HepG2 (cell line): ENCODE results near the gene TCF7L2. TPM values are rescaled to one million over a fixed set of nuclear protein-coding genes. Genes with fewer than 3 reads are reported as not detected.

ENCODE experiments used
- ATAC-seq: fragments of 200-7000 bp; cut with Tn5 transposase; 3 replicates; pipeline ENCODE4 v1.9.1; 2020; ENCODE audit warnings: mild to moderate bottlenecking, moderate library complexity
- BruUV-seq: library from RNA; stranded (reverse); fragments of 400-500 nt; replicated peaks from 2 replicates; lab custom pipeline; 2021; lab: Mats Ljungman, UMichigan
- CTCF ChIA-PET: fragments of 300-600 bp; formaldehyde crosslinking; extraction: SDS; loops from one replicate; lab custom pipeline; 2021; ENCODE audit warnings: low total read pairs, inconsistent platforms, low intra/inter-chr PET ratio; lab: Yijun Ruan, JAX
- POLR2A ChIA-PET: fragments of 350-600 bp; sonication (Branson Sonifier 250); formaldehyde crosslinking; loops from one replicate; lab custom pipeline; 2020; ENCODE audit warnings: antibody characterized with exemption, inconsistent platforms; lab: Yijun Ruan, JAX
- DNase-seq: peaks from one replicate; pipeline ENCODE4 v3.0.0-alpha.2; 2015; ENCODE audit warnings: low spot score
- FAIRE-seq: peaks from 3 replicates; lab custom pipeline; 2011; peaks lifted over from hg19 to GRCh38; lab: Jason Lieb, UNC
- H2AFZ ChIP-seq: one replicate; pipeline ENCODE4 v1.6.1; 2011; ENCODE audit warnings: low read length, inconsistent platforms
- H3K27ac ChIP-seq: fragments of 300-600 bp; 3 replicates; pipeline ENCODE4 v1.8.0; 2011; ENCODE audit warnings: mixed run types, mild to moderate bottlenecking, mixed read lengths, low read length, inconsistent platforms; ENCODE audit not compliant: insufficient read depth; ENCODE audit errors: extremely low read length
- H3K27me3 ChIP-seq, 2 experiments: fragments of 200-600 bp in 1 of 2; 2 replicates in 1 of 2; 3 replicates in 1 of 2; pipeline versions ENCODE4 v1.6.0 to v1.8.0; 2011; ENCODE audit warnings: low read length in 2 of 2, mild to moderate bottlenecking in 2 of 2, moderate library complexity in 2 of 2, inconsistent platforms in 1 of 2; ENCODE audit not compliant: insufficient read depth in 2 of 2, control insufficient read depth in 1 of 2
- H3K36me3 ChIP-seq, 2 experiments: fragments of 200-600 bp in 1 of 2; replicated peaks in 1 of 2; 2 replicates in 1 of 2; 3 replicates in 1 of 2; pipeline versions ENCODE4 v1.5.1 to v1.8.0; 2011; ENCODE audit warnings: low read length in 2 of 2, inconsistent platforms in 1 of 2; ENCODE audit not compliant: insufficient read depth in 2 of 2, control insufficient read depth in 1 of 2
- H3K4me1 ChIP-seq: 2 replicates; pipeline ENCODE4 v1.5.1; 2012; ENCODE audit warnings: low read length, inconsistent platforms; ENCODE audit not compliant: insufficient read depth
- H3K4me2 ChIP-seq: 2 replicates; pipeline ENCODE4 v1.6.0; 2011; ENCODE audit warnings: low read depth, low read length, inconsistent platforms
- H3K4me3 ChIP-seq, 3 experiments: fragments of 200-600 bp in 1 of 3; sonication (generic), shearing (Covaris generic) in 1 of 3; replicated peaks in 1 of 3; 2 replicates each; pipeline ENCODE4 v1.5.1; 2011 to 2016; ENCODE audit warnings: low read length in 3 of 3, inconsistent platforms in 2 of 3, low read depth in 2 of 3, mild to moderate bottlenecking in 2 of 3, control low read depth in 1 of 3, mixed read lengths in 1 of 3; ENCODE audit not compliant: insufficient read depth in 1 of 3
- H3K79me2 ChIP-seq: one replicate; pipeline ENCODE4 v1.6.1; 2011; ENCODE audit warnings: low read length, inconsistent platforms; ENCODE audit not compliant: insufficient read depth
- H3K9ac ChIP-seq: 2 replicates; pipeline ENCODE4 v1.6.0; 2011; ENCODE audit warnings: mild to moderate bottlenecking, low read depth, low read length, inconsistent platforms; ENCODE audit not compliant: insufficient read depth
- H3K9me3 ChIP-seq: 2 replicates; pipeline ENCODE4 v1.5.1; 2012; ENCODE audit warnings: mild to moderate bottlenecking, low read length
- H4K20me1 ChIP-seq: 2 replicates; pipeline ENCODE4 v1.6.0; 2011; ENCODE audit warnings: inconsistent platforms, mild to moderate bottlenecking, low read length, moderate library complexity; ENCODE audit not compliant: insufficient read depth
- ARNT2 ChIP-seq: sonication (generic); formaldehyde crosslinking; IDR thresholded peaks from 2 replicates; pipeline ENCODE4 v1.8.0; 2022; ENCODE audit warnings: mild to moderate bottlenecking, low read depth, missing genetic modification reagents, moderate library complexity
- BCL6 ChIP-seq: IDR thresholded peaks from 2 replicates; pipeline ENCODE4 v1.6.1; 2016; ENCODE audit warnings: missing genetic modification reagents, missing compliant biosample characterization
- GABPB1 ChIP-seq: IDR thresholded peaks from 2 replicates; pipeline ENCODE4 v1.6.1; 2016; ENCODE audit warnings: mild to moderate bottlenecking, missing genetic modification reagents, moderate library complexity, missing compliant biosample characterization
- GRHL1 ChIP-seq: sonication (generic); formaldehyde crosslinking; conservative IDR thresholded peaks from 2 replicates; pipeline ENCODE4 v1.8.0; 2022; ENCODE audit warnings: missing genetic modification reagents
- HDAC1 ChIP-seq: sonication (generic); formaldehyde crosslinking; IDR thresholded peaks from 2 replicates; pipeline ENCODE4 v1.5.1; 2020; ENCODE audit warnings: mild to moderate bottlenecking, missing genetic modification reagents
- MAF1 ChIP-seq: sonication (generic); formaldehyde crosslinking; IDR thresholded peaks from 2 replicates; pipeline ENCODE4 v1.5.0; 2020; ENCODE audit warnings: missing genetic modification reagents, borderline replicate concordance
- MXI1 ChIP-seq: IDR thresholded peaks from 3 replicates; pipeline ENCODE4 v1.6.1; 2012; ENCODE audit warnings: low read depth, low read length, inconsistent platforms, borderline replicate concordance
- NFE2L1 ChIP-seq: sonication (generic); formaldehyde crosslinking; IDR thresholded peaks from 2 replicates; pipeline ENCODE4 v1.4.0; 2020; ENCODE audit warnings: missing genetic modification reagents, mild to moderate bottlenecking, borderline replicate concordance
- POLR2G ChIP-seq: fragments of 200-400 bp; formaldehyde crosslinking; IDR thresholded peaks from 2 replicates; pipeline ENCODE4 v1.6.1; 2018; ENCODE audit warnings: mild to moderate bottlenecking, low read depth, low read length, moderate library complexity
- SIN3A ChIP-seq: IDR thresholded peaks from 2 replicates; pipeline ENCODE4 v1.6.1; 2011; ENCODE audit warnings: low read depth, mild to moderate bottlenecking, control low read depth, low read length, borderline replicate concordance
- SKIL ChIP-seq: sonication (generic); formaldehyde crosslinking; IDR thresholded peaks from 2 replicates; pipeline ENCODE4 v1.8.0; 2022; ENCODE audit warnings: missing genetic modification reagents, mild to moderate bottlenecking, moderate library complexity, borderline replicate concordance
- ZFX ChIP-seq: sonication (generic); formaldehyde crosslinking; IDR thresholded peaks from 2 replicates; pipeline ENCODE4 v1.4.0; 2020; ENCODE audit warnings: mild to moderate bottlenecking, low read depth, missing genetic modification reagents, moderate library complexity
- ZMYM3 ChIP-seq: sonication (generic); formaldehyde crosslinking; IDR thresholded peaks from 2 replicates; pipeline ENCODE4 v1.5.1; 2020; ENCODE audit warnings: mild to moderate bottlenecking, missing genetic modification reagents
- ZNF225 ChIP-seq: sonication (generic); formaldehyde crosslinking; IDR thresholded peaks from 2 replicates; pipeline ENCODE4 v1.4.0; 2020; ENCODE audit warnings: mild to moderate bottlenecking, missing genetic modification reagents
- ZNF337 ChIP-seq: sonication (generic); formaldehyde crosslinking; IDR thresholded peaks from 2 replicates; pipeline ENCODE4 v1.5.1; 2020; ENCODE audit warnings: missing genetic modification reagents, low read depth, mild to moderate bottlenecking, borderline replicate concordance
- ZNF629 ChIP-seq: sonication (generic); formaldehyde crosslinking; conservative IDR thresholded peaks from 2 replicates; pipeline ENCODE4 v1.5.0; 2020; ENCODE audit warnings: missing genetic modification reagents
- ZNF709 ChIP-seq: sonication (generic); formaldehyde crosslinking; IDR thresholded peaks from 2 replicates; pipeline ENCODE4 v1.5.0; 2020; ENCODE audit warnings: mild to moderate bottlenecking, missing genetic modification reagents
- ZNF879 ChIP-seq: sonication (generic); formaldehyde crosslinking; IDR thresholded peaks from 2 replicates; pipeline ENCODE4 v1.8.1; 2023; ENCODE audit warnings: missing genetic modification reagents
- ZSCAN20 ChIP-seq: sonication (generic); formaldehyde crosslinking; IDR thresholded peaks from 2 replicates; pipeline ENCODE4 v1.4.0; 2020; ENCODE audit warnings: missing genetic modification reagents, mild to moderate bottlenecking, borderline replicate concordance
- WGBS: methylation state at CpG from one replicate; pipeline ENCODE4 v1.1.6; 2017; ENCODE audit warnings: low lambda C conversion rate; 5-methylcytosine and 5-hydroxymethylcytosine counted together
- in situ Hi-C: cut with HindIII; loops from 2 replicates; pipeline ENCODE4 v1.10.0; 2017; ENCODE audit warnings: low pct_unique_long_range_greater_than_20kb; ENCODE audit not compliant: extremely low pct_ligation_motif_present
- intact Hi-C: fragments of 100-400 bp; cut with micrococcal nuclease; formaldehyde crosslinking; loops from one replicate; pipeline ENCODE4 v1.10.0; 2022; ENCODE audit not compliant: unreplicated experiment
- polyA plus RNA-seq, 8 experiments: library from polyadenylated mRNA; depleted of rRNA in 3 of 8; stranded (reverse) in 7 of 8; unstranded in 1 of 8; fragments of >200 nt; fragmentation: Illumina TruSeq in 4 of 8; extraction: Trizol in 4 of 8; gene quantifications; 2 replicates each; pipeline versions ENCODE4 v1.2.1 to v1.2.3, GENCODE V29; 2011 to 2016; ENCODE audit warnings: low read depth in 4 of 8, missing spikeins in 1 of 8, mixed read lengths in 1 of 8; ENCODE audit not compliant: insufficient read depth in 1 of 8
- total RNA-seq, 5 experiments: library from RNA; depleted of rRNA; stranded (reverse); fragments of >200 nt; fragmentation: Illumina TruSeq; extraction: Trizol; gene quantifications; 2 replicates each; pipeline ENCODE4 v1.2.3, GENCODE V29; 2016; ENCODE audit warnings: low read depth in 1 of 5
- TF ChIP-seq, protein P1 (sequence below): sonication (generic); formaldehyde crosslinking; IDR thresholded peaks from 2 replicates; pipeline ENCODE4 v1.8.1; 2023; ENCODE audit warnings: missing genetic modification reagents, inconsistent platforms, borderline replicate concordance

The TCF7L2 gene
- total and polyA plus RNA-seq, 2 of the 13 experiments (the other 11 are each of a cell fraction or from before 2014, with no cell fraction given) = 3.9 to 13.7 TPM

GRCh38 chr10:112950714-112951358 is 789 bp downstream of the TCF7L2 start:
- POLR2A ChIA-PET = interaction anchor here (0.6 to 3.0 kb wide), 16 partner anchors 9 to 272 kb away, joined by 3 to 18 read pairs (median 4); no protein-coding TSS in a partner anchor
- Histone ChIP-seq H3K4me2 (peak overlapping the region; percentile 63), H3K9me3 (no peaks in the 10 kb centered on the region), H2AFZ (no peak overlapping the region), H3K9ac (peak overlapping the region; percentile 88), H3K27ac (peak overlapping the region; percentile 91), H3K79me2 (peaks cover 48% of the 10 kb centered on the region), H3K27me3 (no peaks in the 10 kb centered on the region; a peak in 1 of 5 replicates), H3K4me3 (peak overlapping the region; percentile 81 to 99 (median 93)), H3K4me1 (peaks cover 54% of the 10 kb centered on the region), H3K36me3 (peaks cover 0 to 3% of the 10 kb centered on the region in 2 experiments; a peak in 1 of 5 replicates), H4K20me1 (peaks cover 20% of the 10 kb centered on the region)
- ATAC-seq (no peak), DNase-seq (no peak), FAIRE-seq (no peak)
- BruUV-seq = no TSS peak
- intact Hi-C loops (loop anchor here (5.0 to 10.0 kb wide), 3 partner anchors 114 to 209 kb away; no protein-coding TSS in a partner anchor), in situ Hi-C loops (loop anchor here (5.0 to 10.0 kb wide), 2 partner anchors 139 to 386 kb away; no protein-coding TSS in a partner anchor)
- CTCF ChIA-PET = no interaction called here
- under 1% methylated on average over 46 of the region's 56 CpGs for WGBS
- peak; percentile 59; the same call in 1 of the 2 replicates for TF ChIP-seq POLR2G
- TF ChIP-seq ZNF709 (CRISPR knock-in tag) = no peak
- TF ChIP-seq ZNF879 (CRISPR knock-in tag) = no peak
- TF ChIP-seq MAF1 = no peak
- no peak for TF ChIP-seq GRHL1 (CRISPR knock-in tag)
- 0 out of 2 replicates have a peak, but pooled peaks have one; percentile 18 for TF ChIP-seq SIN3A
- TF ChIP-seq ZFX (CRISPR knock-in tag) = no peak; the same call in 1 of the 2 replicates
- TF ChIP-seq BCL6 = no peak
- no peak for TF ChIP-seq ZMYM3 (CRISPR knock-in tag)
- TF ChIP-seq NFE2L1 (CRISPR knock-in tag) = no peak
- TF ChIP-seq ZNF225 (CRISPR knock-in tag) = no peak
- peak; percentile 8; the same call in 1 of the 2 replicates for TF ChIP-seq HDAC1
- TF ChIP-seq MXI1 = no peak
- TF ChIP-seq, protein P1, sequence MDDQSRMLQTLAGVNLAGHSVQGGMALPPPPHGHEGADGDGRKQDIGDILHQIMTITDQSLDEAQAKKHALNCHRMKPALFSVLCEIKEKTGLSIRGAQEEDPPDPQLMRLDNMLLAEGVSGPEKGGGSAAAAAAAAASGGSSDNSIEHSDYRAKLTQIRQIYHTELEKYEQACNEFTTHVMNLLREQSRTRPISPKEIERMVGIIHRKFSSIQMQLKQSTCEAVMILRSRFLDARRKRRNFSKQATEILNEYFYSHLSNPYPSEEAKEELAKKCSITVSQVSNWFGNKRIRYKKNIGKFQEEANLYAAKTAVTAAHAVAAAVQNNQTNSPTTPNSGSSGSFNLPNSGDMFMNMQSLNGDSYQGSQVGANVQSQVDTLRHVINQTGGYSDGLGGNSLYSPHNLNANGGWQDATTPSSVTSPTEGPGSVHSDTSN (CRISPR knock-in tag) = no peak
- TF ChIP-seq ARNT2 (CRISPR knock-in tag) = no peak
- TF ChIP-seq ZNF629 (CRISPR knock-in tag) = no peak
- TF ChIP-seq GABPB1 (CRISPR knock-in tag) = no peak
- TF ChIP-seq ZSCAN20 (CRISPR knock-in tag) = no peak
- no peak for TF ChIP-seq SKIL
- TF ChIP-seq ZNF337 = no peak
